ENCODE data around the gene KIF4B. TPM values are rescaled to one million over a fixed set of nuclear protein-coding genes. Genes with fewer than 3 reads are reported as not detected.
"Not testable (repeated sequence)": the region's sequence is repeated elsewhere in the genome, so short reads cannot be mapped to it uniquely, and the experiment has no call there.

Gene KIF4B
- total RNA-seq, 4 donors from 2014 or later: 0.07 TPM; not detected in 3

DNA sequence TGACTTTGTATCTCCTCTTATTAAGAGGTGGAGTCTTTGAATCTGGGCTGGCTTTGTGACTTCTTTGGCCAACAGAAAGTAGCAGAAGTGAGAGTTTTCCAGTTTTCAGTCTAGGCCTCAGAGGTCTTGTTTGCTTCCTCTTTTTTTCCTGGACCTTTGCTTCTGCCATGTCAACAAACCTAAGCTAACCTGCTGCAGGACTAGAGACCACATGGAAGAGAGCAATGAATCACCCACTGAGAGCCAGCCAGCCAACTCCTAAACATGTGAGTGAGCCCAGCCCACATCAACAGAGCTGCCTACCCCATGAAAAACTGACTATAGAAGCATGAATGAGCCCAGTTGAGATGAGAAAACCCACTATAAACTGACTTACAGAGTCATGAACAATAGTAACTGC, 42.8 kb upstream of the KIF4B start:
- Histone ChIP-seq H3K4me3 (no peak overlapping the region), H3K36me3 (no peaks in the 10 kb centered on the region), H3K27ac (no peak overlapping the region), H3K27me3 (no peaks in the 10 kb centered on the region), H3K4me1 (no peaks in the 10 kb centered on the region), H3K9me3 (no peaks in the 10 kb centered on the region)
- no peak for DNase-seq
- TF ChIP-seq, protein P1, sequence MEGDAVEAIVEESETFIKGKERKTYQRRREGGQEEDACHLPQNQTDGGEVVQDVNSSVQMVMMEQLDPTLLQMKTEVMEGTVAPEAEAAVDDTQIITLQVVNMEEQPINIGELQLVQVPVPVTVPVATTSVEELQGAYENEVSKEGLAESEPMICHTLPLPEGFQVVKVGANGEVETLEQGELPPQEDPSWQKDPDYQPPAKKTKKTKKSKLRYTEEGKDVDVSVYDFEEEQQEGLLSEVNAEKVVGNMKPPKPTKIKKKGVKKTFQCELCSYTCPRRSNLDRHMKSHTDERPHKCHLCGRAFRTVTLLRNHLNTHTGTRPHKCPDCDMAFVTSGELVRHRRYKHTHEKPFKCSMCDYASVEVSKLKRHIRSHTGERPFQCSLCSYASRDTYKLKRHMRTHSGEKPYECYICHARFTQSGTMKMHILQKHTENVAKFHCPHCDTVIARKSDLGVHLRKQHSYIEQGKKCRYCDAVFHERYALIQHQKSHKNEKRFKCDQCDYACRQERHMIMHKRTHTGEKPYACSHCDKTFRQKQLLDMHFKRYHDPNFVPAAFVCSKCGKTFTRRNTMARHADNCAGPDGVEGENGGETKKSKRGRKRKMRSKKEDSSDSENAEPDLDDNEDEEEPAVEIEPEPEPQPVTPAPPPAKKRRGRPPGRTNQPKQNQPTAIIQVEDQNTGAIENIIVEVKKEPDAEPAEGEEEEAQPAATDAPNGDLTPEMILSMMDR (IDR thresholded peaks at IDR 0.05): no peak
- no peak for TF ChIP-seq POLR2A (IDR thresholded peaks at IDR 0.05)
- intact Hi-C loops (cut with DNase I; ENCODE audit: low total_unique reads): no loop called here

DNA sequence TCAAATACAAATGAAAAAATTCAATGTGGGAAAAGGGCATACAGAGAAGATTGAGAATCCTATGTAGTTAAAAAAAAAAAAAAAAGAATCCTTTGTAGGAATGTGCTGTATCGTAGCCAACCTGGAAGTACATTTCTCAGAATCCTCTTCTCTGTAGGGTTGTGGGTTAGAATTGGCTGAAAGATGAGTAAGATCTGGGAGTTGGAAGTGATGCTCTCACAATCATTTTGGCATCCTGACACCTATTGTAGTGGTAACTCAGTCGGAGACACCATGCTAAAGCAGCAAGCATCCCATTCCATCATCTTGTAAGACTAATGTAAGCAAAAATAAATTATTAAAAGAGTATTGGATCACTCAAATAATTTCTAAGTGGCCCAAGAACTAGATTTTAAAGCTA, 42.1 kb upstream of the KIF4B start:
- Histone ChIP-seq H3K27me3 (no peaks in the 10 kb centered on the region), H3K27ac (no peak overlapping the region), H3K36me3 (no peaks in the 10 kb centered on the region), H3K4me1 (no peaks in the 10 kb centered on the region), H3K9me3 (no peaks in the 10 kb centered on the region), H3K4me3 (no peak overlapping the region)
- no peak for DNase-seq
- intact Hi-C loops (cut with DNase I; ENCODE audit: low total_unique reads): no loop called here
- TF ChIP-seq POLR2A (IDR thresholded peaks at IDR 0.05): no peak

DNA sequence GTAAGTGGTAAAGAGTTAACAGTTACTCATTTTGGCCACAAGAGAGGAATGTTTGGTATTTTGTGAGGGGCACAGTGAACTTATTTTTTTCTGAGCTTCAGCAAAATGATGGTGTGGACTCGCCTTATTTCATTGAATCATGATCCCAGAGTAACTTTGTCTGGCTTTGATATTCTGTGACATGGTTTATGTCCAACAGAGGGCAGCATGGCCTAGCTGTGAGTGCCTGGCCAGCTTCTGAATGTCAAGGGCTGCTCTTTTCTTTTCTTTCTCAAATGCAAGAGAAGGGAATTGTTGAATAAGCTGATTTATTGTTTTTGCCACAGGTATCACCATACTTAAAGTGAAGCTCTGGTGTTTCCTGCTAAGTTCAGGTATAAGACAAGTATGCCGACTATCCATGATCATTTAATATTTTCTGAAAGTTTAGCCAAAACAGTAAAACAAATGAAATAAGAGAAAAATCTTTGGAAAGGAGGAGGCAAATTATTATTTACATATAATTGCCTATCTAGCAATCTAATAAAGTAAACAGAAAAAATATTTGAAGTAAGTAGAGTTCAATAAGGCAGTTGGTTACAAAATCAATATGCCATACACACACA, 41.0 kb upstream of the KIF4B start:
- Histone ChIP-seq H3K36me3 (no peaks in the 10 kb centered on the region), H3K4me3 (no peak overlapping the region), H3K27me3 (no peaks in the 10 kb centered on the region), H3K4me1 (no peaks in the 10 kb centered on the region), H3K9me3 (no peaks in the 10 kb centered on the region), H3K27ac (no peak overlapping the region)
- no peak for DNase-seq
- intact Hi-C loops (cut with DNase I; ENCODE audit: low total_unique reads): no loop called here
- TF ChIP-seq, protein P1 (IDR thresholded peaks at IDR 0.05): peak in 2 of 4 experiments; percentile 11 to 19
- TF ChIP-seq POLR2A (IDR thresholded peaks at IDR 0.05): no peak

DNA sequence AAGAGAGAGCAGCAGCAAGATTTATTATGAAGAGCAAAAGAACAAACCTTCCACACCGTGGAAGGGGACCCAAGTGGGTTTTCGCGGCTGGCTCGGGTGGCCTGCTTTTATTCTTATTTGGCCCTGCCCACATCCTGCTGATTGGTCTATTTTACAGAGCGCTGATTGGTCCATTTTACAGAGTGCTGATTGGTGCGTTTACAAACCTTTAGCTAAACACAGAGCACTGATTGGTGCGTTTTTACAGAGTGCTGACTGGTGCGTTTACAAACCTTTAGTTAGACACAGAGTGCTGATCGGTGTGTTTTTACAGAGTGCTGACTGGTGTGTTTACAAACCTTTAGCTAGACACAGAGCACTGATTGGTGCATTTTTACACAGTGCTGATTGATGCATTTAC, 37.5 kb upstream of the KIF4B start:
- H3K9me3 ChIP-seq; H3K4me3 ChIP-seq; H3K27ac ChIP-seq; H3K27me3 ChIP-seq; intact Hi-C loops (cut with DNase I; ENCODE audit: low total_unique reads); H3K4me1 ChIP-seq; DNase-seq; H3K36me3 ChIP-seq: not testable (repeated sequence)

DNA sequence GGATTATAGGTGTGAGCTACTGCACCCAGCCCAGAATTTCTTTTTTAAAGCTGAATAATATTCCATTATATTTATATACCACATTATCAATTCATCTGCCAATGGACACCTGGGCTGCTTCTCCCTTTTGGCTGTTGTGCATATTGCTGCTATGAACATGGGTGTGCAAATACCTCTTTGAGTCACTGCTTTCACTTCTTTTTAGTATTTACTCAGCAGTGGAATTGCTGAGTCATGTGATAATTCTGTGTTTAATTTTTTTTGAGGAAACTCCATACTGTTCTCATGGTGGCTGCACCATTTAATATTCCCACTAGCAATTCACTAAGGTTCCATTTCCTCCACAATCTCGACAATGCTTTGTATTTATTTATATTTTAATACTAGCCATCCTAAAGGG, 36.1 kb upstream of the KIF4B start:
- intact Hi-C loops (cut with DNase I; ENCODE audit: low total_unique reads): no loop called here

DNA sequence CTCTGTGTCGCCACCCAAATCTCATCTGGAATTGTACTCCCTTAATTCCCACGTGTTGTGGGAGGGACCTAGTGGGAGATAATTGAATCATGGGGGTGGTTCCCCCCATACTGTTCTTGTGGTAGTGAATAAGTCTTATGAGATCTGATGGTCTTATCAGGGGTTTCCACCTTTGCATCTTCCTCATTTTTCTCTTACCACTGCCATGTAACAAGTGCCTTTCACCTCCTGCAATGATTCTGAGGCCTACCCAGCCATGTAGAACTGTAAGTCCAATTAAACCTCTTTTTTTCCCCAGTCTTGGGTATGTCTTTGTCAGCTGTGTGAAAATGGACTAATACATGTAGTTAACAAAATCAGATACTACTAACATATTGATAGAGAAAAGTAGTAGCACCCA, 35.3 kb upstream of the KIF4B start:
- H3K9me3 ChIP-seq; H3K27me3 ChIP-seq; DNase-seq; H3K27ac ChIP-seq; H3K4me1 ChIP-seq; H3K36me3 ChIP-seq; intact Hi-C loops (cut with DNase I; ENCODE audit: low total_unique reads); H3K4me3 ChIP-seq: not testable (repeated sequence)

More for the DNA sequence above, 36.1 kb upstream of the KIF4B start:
- TF ChIP-seq, protein P1 (IDR thresholded peaks at IDR 0.05): no peak
- TF ChIP-seq POLR2A (IDR thresholded peaks at IDR 0.05): no peak
- Histone ChIP-seq H3K9me3 (no peaks in the 10 kb centered on the region), H3K4me1 (no peaks in the 10 kb centered on the region), H3K27me3 (no peaks in the 10 kb centered on the region), H3K4me3 (no peak overlapping the region), H3K36me3 (no peaks in the 10 kb centered on the region), H3K27ac (no peak overlapping the region)
- DNase-seq: no peak

DNA sequence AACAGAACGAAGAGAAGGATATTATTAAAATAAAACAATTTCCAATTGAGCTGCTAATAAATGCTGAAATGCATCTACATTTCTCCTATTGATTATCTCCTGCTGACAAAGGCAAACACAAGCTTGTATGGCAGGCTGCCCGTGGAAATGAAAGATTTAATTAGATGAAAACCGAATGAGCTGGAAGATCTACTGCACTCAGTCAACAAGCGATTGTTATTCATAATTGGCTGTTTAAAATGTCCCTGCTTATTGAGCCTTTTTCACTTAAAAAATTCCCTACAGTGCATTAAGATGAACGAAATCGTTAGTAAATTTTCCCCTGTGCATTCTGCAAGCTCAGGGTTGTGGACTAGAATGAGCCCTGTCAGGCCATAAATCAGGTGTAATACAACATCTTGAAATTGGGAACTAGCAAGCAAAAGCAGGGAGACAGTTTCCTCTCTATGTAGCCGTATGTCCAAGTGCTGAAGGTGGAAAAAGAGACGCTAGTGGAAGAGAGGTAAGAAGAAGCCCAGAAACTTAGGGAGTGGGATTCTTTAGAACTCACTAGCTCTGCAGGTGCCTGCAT, 28.5 kb upstream of the KIF4B start:
- Histone ChIP-seq H3K27me3 (no peaks in the 10 kb centered on the region), H3K4me3 (no peak overlapping the region), H3K4me1 (no peaks in the 10 kb centered on the region), H3K36me3 (no peaks in the 10 kb centered on the region), H3K27ac (no peak overlapping the region), H3K9me3 (no peaks in the 10 kb centered on the region)
- intact Hi-C loops (cut with DNase I; ENCODE audit: low total_unique reads): no loop called here
- TF ChIP-seq, protein P1 (IDR thresholded peaks at IDR 0.05): no peak
- no peak for TF ChIP-seq POLR2A (IDR thresholded peaks at IDR 0.05)
- no peak for DNase-seq
